Stimulated activated CD8-positive, alpha-beta memory T cell treated with anti-CD3 and anti-CD28 coated beads, Interleukin-15, amount 100 ng/mL, for 48 hours (primary cell): ENCODE data around the gene PTGR3.
A peak's percentile ranks its signal among the peaks of the same experiment; 100 is the strongest.

Experiments
- DNase-seq, 2 donors: peaks; one replicate each; pipeline ENCODE4 v3.0.0-alpha.2; 2020; ENCODE audit warnings: low read depth in 2 of 2

Gene PTGR3

DNA sequence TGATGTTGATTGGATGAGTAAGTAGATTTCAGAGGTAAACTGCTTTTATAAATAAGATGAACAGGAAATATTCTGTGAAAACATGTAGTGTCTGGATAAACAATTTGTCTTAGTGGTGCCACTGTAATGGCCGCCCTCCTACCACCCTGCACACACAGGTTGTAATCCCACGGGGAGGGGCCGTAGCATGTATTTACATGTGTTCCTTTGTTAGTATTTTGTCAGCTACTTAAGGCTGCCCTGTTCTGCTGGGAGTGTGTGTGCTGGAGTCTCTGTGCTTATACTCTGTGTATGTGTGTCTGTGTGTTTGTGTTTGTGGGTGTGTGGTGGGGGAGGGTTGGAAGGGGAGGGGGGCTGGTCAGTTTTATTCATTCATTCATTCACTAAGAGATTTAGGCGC is 6.7 kb upstream of the PTGR3 start:
- DNase-seq, result no peak

DNA sequence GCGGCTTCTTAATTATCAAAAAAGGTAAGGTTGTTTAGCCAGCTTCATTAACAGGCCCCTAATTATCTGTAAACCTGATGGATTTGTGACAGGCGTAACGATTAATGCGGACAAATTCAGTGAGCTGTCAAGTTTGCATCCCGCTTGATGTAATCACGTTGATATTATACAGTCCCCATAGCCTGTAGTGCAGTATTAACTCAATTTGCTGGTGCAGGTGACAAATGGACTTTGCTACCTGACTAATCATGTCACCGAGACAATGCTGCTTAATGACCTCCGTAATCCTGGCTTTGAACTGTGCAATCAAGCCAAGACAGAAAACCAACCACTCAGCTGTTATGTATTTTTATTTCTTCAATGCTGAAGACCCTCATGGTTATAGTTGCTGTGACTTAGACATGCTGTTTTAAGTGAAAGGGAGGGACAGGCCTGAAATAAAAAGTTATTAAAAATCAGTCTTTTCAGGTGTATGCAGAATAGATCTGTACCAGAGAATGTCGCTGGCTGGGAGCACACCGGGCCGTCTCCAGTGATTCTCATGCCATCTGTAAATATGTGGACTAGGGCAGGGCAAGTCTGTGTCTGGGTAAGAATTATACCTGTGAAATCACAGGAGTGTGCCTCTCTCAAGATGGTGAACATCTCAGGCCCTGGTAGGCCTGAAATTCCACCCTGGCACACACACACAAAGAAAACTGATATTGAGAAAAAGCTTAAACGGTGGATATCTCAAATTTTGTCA is 6.0 kb upstream of the PTGR3 start:
- DNase-seq, result no peak

DNA sequence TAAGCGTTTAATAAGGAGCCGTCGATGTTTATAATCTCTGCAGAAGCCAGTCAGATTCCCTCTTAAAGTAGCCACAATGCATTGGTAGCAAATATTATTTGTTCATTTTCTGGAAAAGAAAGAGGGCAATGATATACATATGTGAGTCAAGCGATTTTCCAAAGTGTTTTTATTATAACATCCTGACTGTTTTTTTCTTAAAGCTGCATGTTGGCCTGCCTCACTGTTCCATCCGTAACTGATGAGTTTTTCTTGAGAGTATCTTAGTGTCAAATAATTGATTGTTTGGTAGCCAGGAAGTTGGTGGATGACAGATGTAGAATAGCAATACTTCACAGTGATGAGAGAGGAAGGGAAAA is 5.4 kb upstream of the PTGR3 start:
- DNase-seq, result no peak

DNA sequence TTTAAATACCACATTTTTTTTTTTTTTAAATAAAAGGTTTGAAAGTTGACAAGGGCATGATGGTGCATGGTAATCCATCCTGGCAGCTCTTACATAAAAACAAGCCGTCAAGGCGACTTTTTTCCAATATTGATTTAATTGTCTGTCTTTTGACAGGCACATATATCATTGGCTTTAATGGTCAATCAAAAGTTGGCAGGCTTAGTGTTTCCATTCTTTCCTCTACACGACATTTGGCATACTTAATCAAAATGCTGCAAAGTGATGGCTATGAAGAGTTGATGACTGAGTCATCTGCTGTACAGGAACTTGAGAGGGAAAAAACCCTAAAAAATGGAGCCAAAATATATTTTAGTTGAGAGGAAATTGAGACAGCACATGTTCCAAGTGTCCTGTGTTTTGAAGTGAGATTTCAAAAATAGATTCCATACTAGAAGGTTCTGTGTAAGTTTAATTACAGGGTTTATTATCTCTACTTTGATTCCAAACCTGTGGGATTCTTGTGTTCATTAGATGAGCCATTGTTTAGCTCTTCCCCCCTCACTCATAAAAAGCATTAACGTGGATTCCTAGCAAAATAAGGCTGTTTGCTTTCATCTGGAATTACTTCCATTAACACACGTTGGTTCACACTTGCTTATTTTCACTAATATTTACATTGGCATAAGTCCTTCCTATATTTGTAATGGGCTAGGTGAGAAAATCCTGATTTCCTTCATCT is 4.8 kb upstream of the PTGR3 start:
- DNase-seq, result no peak

DNA sequence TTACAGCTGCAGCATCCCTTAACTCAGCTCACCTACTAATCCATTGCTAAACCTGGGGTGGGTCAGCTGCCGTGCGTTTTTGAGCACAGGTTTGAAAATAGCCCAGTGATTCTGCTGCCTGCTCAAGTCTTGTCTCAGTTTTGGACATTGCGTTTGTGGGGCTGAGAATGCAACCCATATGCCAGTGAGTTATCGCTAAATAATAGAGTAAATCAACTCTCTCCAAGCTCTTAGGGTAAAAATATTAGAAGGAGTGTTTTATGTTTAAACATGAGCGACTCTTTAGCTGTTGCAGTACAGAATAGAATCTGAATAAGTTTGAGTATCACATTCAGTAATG is 3.8 kb upstream of the PTGR3 start:
- DNase-seq, result no peak

DNA sequence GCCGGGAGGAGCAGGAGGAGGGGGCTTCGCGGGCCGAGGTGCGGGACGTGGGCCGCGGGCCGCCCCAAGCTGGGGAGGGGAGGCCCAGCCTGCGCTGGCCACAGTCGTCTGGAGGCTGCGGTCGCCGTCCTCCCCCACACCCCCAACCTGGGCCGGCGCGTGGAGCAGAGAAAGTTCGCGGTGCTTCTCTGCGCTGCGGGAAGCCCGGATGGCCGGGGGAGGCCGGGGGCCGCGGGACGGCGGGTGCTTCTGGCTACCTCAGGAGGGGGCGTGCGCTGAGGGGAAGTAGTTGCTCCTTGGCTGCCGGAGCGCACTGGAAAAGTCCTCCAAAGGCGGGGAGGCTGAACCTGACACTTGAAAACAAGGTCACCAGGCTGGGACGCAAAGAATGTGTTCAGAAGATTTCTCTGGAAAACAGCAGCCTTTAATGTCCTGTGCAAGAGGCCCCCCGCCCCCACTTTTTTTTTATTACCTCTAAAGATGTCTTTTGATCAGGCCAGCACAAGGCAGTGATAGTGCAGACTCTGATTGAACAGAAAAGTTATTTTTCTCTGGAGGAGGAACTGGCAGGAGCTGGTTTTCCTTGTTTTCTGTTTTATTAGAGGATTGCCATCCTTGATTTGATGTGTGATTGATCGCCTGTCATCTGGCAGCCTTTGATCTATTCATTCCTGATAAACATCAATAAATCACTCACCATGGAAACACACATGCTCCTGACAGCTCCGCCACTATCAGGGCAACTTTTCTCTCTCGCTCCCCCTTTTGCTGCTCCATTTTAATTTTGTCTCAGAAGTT is 3.2 kb upstream of the PTGR3 start:
- no peak for DNase-seq

DNA sequence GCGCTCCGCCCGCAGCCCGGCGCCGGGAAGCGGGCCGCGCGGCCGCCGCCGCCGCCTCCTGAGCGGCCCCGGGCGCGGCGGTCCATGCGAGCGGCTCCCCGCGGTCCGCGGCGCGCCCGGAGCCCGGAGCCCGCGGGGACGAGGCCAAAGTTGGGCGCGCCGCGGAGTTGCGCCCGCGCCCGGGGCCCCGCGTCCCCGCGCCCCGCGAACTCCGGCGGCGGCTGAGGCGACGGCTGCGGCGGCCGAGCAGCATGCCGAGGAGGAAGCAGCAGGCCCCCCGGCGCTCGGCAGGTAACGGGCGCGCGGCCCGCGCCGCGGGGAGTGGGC is 2.6 kb upstream of the PTGR3 start:
- DNase-seq, result no peak

DNA sequence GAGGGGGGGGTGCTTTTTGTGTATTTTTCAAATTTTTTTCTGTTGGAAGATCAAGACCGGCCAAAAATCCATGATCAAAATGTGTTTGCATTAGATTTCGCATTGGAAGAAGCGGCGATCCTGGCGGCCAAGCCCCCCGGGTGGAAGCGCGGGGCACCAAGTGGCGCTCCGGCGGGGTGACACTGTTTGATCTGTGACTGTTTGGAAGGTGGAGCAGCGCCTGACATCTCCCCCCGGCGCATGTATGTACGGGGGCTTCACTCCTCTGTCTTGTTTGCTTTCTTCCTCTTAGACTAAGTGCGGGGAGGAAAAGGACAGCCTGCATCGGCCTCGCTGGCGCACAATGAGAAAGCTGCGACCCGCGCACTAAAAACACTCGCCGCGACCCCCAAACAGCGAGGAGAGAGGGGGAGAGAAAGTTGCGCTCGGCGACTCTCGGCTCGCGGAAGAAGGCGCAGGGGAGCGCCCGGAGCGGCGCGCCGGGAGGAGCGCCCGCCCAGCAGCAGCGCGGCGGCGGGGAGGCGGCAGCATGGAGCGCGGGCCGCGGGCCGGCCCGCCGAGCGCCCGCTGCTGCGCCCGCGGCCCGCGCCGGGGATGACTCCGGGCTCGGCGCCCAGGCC is 2.2 kb upstream of the PTGR3 start:
- no peak for DNase-seq

DNA sequence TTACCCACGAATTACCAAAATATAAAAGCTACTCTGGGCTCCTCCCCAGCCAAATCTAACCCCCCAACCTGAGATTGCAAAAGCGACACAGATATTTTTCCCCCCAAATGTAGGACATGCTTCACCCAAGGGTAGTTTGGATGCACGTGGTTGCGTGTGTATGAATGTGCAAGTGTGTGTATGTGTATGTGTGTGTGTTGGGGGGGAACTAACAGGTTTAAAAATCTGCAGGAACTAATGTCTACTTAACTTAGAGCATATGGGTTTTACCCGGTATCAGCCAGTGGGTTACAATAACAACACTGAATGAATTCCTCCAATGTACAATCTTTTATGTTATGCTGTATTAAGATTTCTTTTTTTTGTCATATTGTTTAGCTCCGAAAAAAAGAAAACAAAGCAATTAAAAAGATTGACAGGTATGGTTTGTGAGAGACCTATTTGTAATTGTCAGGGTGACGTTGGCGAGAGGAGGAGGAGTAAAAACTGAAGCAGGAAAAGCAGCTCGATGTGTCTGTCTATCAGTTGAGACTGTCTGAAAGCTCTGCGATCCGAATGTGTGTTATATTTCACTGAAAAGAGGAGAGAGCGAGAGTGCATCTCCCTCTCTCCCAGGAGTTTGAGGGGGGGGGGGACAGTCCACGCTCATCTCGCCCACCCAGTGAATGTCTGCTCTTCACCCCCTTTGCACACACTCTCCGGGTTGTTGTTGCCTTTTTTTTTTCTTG is 1.5 kb upstream of the PTGR3 start, which contains the start of gene TSHZ1:
Gene TSHZ1, plus strand, starts transcription at position 524 of the 728 bp plus-strand sequence. CDS start 1,080 bp downstream, outside the sequence.
- no peak for DNase-seq

DNA sequence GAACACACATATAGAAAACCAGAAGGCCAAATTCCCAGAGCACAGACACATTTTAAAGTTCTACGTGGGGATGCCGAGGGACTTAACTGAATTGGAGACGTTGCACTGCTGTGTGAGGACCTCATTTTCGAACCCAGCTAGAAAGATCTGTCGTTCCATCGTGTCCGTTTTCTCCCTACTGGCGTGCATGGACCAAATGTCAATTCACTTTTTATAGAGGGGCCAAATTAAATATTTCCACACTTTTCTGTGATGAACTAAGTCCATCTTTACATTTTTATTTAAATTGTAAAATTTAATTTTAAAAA is 966 bp upstream of the PTGR3 start:
- DNase-seq, result no peak

DNA sequence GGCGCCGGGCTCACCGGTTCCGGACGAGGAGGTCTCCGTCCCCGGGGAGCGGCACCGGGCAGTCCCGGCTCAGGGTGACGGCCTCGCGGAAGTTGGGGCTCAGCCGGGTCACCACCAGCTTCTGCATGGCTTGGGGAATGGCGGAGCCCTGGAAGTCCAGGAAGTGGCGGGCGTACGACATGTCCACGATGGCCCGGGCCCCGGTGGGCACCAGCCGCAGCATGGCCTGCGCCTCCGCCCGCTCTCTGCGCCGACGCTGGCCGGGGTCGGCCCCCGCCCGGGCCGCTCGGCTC is 157 bp downstream of the PTGR3 start:
- DNase-seq, result no peak

DNA sequence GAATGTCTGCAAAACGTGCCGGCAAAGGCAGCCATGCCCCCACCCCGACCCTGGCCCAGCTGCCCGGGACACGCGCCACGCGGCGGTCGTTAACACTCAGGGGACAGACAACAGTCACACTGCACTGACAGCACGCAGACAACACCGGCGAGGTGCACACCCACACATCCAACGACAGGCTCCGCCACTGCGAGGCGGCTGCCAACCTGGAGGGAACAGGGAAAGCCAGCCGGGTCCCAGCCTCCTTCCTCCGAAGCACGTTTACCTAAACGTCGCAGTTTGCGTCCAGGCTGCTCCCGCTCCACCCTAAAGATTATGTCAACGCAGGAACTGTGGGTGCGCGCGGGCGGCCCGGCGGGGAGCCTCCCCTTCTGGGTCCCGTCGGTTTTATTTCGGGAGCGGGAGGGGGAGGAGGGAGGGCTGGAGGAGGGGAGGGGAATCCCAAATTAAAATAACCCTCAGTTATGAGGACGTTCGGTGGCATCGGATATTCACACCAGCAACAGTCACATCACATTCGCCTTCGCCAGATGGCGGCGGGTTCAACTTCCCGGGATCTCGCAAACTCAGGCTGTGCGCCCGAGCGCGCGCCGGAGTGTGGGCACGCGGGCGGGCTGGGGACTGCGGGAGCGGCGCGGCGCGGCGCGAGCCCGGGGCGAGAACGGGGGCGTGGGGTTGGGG is 644 bp downstream of the PTGR3 start:
- peak; percentile 21 to 33 for DNase-seq

DNA sequence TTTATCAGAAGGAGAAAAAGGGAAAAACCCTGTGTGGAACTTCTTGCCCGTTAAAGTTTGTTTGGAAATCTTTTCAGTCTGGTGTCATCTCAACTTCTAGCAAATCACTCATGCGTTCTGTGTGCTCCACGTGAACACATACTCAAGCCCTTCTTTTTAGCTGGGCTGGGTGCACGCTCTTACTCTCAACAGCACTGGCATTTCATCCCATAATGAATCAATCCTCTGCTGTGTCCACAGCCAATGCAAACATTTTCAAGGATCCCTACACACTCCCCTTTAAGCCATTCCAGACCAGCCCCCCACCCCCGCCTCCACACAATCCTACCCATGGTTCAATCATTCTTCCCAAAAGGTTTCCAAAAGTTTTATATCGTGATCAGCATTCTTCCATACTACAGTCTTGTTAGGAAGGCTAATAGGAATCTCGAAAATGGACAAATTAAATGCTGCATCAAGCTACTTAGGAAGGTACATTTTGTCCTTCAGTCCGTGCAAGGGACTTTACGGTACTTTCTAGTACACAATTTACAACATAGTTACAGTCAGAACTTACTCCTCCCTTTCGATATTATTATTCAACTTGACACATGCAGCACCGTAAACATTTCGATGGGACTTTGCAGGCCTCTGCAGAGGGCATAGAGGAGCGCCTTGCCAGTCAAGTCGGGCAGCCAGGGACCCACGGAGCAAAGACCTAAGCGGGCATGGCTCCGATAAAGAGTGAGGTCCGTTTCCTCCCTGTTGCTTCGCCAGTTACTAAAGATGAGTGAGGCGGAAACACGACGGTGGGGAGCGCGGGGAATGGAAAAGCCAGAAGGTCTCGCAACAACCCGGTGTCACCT is 1.4 kb downstream of the PTGR3 start:
- no peak for DNase-seq

DNA sequence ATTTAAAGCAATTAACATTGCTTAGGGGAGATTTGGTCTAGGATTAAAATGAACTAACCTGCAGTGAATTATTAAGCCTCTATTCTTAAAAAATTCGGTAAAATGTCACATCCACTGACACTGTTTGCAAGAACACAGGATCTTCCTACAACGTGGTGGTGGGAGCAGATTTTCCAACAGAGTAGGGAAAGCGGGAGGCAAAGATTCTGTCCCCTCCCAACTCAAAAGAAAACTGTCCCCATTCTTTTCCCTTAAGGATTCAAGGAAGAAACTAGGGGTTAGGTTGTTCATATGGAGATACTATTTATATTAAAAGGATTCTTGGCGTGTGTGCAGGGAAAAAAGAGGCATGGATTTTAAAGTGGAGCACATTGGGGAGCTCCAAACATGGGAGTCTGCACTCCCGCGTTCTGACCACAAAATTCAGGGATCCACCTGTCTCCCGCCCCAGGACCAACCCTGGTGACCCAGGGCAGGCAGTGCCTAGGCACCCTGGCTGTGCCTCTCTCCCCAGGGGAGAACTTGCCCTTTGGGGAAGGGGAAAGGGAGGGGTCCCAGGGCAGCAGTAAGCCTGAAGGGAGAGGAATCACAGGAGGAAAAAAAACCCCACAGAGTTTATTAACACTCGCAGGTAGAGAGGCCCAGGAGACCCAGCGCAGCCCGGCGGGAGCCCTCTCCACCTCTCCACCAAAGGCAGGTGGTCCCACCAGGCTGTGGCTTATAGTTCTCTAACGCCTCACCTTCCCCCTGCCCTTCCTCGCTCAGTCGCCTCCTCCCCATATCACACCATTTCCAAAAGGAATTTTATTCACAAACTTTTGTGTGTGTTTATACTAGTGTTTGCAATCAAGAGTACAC is 2.3 kb downstream of the PTGR3 start:
- no peak for DNase-seq

DNA sequence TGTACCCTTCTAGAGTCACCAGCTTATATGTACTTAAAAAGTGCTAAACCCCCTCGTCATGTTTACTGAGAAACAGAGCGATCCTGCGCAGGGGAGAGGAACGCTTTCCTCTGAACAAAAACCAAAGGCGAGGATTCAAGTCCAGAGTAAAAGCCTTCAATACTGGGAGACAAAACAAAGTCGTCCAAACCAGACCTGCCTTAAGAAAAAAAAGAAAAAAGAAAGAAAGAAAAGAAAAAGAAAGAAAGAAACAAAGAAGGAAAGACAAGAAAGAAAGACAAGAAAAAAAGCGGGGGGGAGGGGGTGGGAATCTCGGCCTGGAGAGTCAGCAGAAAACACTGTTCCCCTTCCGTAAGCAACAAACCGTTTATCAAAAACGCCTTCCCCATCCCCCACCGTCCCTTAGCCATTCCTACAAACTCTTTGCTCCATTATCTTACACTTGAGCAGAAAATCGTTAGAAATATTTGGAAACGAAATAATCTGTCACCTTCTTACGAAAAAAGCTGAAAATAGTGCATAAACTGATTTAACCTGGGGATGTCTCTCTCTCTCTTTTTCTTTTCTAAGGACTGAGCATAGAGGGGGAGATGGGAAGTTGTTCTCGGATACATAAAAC is 3.3 kb downstream of the PTGR3 start:
- DNase-seq, result no peak

DNA sequence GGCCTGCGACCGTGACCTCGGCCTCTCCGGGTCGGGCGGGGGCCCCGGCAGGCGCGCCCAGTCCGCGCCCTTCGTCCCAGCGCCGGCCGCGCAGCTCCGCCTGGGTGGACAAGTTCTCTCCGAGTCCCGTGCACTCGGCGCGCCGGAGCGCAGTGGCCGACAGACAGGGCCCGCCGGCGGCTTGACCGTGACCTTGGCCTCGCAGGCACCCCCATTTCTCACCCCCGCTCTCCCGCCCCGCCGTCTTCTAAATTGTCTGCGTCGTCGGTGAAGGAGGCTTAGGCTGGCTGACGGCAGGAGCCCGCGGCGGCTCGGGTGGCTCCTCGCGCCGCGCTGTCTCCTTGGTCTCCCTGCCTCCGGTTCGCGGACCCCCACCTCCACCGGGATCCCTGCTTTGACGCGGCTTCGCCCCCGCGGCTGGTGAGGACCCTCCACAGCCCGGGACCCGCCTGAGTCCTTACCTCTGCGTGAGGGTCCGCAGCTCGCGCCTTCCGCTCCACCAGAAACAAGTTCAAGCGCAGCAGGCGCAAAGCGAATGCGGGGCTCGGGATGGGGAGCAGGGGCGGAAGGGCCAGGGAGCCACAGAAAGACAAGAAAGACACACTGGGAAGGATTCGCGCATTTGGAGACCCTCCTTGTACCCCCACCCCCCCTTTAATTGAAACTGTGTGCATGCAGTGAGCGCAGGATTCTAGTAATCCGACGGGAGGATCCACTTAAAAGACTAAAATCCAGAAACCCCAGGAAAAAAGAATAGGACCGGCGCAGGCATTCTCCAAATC is 4.0 kb downstream of the PTGR3 start:
- DNase-seq, result no peak

DNA sequence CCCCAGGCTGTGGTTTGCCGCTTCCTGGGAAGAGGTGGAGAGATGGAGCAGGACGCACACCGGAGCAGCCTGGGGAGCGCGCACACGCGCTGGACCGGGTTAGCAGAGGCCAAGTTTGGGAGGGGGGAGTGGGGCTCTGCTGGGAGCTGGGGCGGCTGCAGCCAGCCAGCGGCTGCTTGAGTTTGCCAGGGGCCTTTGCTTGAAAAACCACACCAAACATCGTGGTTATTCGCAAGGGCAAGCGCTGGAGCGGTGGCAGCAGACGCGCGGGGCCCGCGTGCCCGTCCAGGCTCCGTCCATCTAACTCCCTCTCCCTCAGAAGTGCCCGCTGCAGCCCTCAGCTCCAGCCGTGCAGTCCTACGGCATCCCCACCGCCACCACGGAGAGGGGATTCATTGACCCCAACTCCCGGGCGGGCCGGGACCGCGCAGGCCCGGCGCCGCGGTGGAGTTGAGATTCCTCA is 4.6 kb downstream of the PTGR3 start:
- DNase-seq, result no peak
